CD4-positive, alpha-beta T cell treated with Interleukin-12 subunit alpha and Interleukin-12 subunit beta, for 1 hour (primary cell): Measurements from ENCODE around the gene SF3B2.
"Not testable (repeated sequence)": the region's sequence is repeated elsewhere in the genome, so short reads cannot be mapped to it uniquely, and the experiment has no call there.

Experiments used
- DNase-seq: peaks from one replicate; pipeline ENCODE4 v3.0.0-alpha.2; 2020

SF3B2 gene

GRCh38 chr11:66077927-66078326, 25.8 kb downstream of the SF3B2 start:
- no peak for DNase-seq

GRCh38 chr11:66078949-66079348, 26.8 kb downstream of the SF3B2 start:
- peak; percentile 23 for DNase-seq

DNA sequence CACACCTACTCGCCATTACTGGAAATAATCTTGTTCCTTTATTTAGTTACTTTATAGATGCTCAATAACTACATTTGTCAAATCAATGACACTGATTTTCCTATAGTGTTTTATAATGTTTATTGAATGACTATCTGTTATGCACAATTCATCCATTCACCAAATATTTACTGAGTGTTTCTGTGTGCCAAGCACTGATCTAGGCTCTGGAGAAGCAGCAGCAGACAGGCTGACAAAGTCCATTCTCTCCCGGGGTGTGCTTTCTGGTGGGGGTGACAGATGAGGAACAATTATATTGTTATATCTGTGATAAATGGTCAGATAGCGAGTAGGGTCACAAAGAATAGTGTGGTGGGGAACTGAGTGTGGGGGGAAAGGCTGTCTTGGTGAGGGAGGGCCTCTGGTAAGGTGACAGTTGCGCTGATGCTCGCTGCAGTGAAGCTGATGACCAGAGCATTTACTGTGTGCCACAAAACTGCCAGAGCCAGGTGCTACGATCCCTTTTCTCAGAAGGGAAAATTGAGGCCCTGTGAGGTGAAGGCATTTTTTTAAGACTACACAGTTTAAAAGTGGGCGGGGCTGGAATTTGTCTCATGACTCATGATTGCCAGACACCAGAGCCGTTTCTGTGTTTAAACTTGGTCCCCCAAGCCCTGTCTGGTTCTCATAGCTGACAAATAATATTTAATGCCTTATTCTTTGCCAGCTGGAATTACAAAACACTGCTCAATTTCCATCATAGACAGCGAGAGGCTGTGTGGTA, 28.1 kb downstream of the SF3B2 start:
- peak; percentile 78 for DNase-seq

DNA sequence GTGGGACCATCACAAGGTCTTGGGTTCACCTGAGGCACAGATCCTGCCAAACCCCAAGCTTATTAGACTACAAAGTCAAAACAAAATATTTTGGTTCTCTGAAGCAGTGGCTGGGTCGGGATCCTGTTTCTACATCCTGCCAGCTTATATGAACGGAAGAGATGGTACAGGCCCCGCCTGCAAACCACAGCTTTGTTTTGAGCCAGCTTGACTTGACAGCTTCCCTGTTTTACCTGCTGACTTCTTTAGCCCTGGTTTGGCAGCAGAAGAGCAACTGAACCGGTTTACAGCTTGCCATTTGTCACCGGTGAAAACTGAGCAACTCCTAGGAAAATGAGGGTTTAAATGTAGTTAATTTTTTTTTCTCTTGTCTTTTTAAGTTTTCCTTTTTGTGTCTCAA, 29.3 kb downstream of the SF3B2 start:
- peak; percentile 84 for DNase-seq

GRCh38 chr11:66082946-66083698, 31.0 kb downstream of the SF3B2 start:
- DNase-seq: no peak

GRCh38 chr11:66083767-66084166, 31.6 kb downstream of the SF3B2 start:
- DNase-seq: no peak

DNA sequence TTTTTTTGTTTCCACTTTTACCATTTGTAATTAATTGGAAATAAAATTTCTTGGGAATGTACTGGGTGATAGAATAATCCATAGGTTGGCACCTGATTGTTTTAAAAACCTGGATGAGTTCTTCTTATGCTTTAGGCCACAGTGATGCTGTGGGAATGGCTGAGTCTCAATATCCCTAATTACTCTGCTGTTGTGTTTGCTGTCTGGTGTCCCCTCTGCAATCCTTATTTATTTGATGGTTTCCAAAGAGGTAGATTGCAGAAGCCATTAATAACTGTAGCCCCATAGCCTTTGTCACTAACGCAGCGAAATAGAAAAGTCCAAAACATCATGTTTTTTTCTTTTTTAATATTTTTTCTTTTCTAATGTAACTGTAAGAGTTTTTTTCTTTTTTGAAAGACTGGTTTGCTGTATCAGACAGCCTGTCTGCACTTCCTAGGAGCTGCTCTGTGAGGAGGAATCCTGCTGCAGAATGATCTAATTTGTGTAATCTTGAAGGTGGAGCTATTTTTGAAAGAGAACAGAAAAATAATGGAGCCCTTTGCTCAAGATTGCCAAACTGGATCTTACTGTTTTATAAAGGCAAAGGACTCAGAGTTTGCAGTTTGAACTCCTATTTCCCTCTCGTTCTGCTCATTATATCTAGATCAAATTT, 32.8 kb downstream of the SF3B2 start:
- DNase-seq: no peak

- no peak for DNase-seq
Measured at GRCh38 chr11:66087148-66087908, 35.2 kb downstream of the SF3B2 start.

DNA sequence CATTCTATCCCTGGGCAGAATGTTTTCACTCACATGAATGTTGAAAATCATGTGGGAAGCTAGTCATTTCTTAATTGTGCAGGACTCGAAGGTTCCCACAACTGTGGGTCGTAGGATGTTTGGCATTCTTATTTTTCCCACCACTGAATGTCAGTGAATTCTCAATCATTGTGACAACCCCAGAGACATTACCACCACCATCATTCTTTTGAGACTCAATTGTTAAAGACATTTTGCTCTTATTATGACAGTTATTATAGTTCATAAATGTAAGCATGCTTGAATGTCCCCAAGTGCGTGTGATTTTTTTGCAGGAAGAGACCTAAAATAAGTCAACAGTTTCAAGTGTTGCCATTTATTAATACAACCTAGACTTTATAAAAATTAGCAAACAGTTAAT, 36.9 kb downstream of the SF3B2 start:
- no peak for DNase-seq

GRCh38 chr11:66090288-66090687, 38.1 kb downstream of the SF3B2 start:
- DNase-seq: no peak

- not testable (repeated sequence) for DNase-seq
Measured at GRCh38 chr11:66092125-66092524, 40.0 kb downstream of the SF3B2 start.

DNA sequence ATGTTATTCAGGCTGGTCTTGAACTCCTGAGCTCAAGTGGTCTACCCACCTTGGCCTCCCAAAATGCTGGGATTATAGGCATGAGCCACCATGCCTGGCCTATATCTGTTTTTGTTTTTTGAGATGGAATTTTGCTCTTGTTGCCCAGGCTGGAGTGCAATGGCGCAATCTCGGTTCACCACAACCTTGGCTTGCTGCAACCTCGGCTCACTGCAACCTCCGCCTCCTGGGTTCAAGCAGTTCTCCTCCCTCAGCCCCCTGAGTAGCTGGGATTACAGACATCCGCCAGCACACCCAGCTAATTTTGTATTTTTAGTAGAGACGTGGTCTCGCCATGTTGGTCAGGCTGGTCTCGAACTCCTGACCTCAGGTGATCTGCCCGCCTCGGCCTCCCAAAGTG, 47.6 kb downstream of the SF3B2 start:
- DNase-seq: not testable (repeated sequence)

GRCh38 chr11:66100272-66101065, 48.3 kb downstream of the SF3B2 start:
- peak; percentile 73 for DNase-seq

- no peak for DNase-seq
Measured at GRCh38 chr11:66101066-66101464, 48.9 kb downstream of the SF3B2 start.

DNA sequence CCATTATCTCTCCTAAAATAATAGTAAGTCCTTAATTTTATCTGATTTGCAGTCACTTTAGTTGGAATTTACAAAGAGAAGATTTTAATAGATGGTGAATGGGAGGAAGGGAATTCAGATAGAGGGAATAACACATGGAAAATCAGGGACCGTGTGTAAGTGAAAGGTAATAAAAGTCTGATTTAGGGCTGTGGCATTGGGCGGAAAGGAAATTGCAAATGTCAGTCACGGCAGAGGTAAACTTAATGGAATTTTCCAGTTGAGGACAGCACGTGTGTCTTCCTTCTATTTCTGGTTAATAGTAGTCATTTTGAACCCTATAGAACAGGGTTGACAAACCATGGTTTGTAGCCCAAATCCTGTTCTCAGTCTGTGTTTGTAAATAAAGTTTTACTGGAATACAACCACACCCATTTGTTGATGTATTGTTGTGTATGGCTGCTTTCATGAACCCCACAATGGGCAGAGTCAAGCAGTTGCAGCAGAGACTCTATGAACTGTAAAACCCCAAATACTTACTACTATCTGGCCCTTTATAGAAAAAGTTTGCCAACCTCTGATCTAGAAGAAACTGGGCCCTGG, 52.0 kb downstream of the SF3B2 start:
- DNase-seq: no peak

- no peak for DNase-seq
Measured at GRCh38 chr11:66106786-66107599, 54.8 kb downstream of the SF3B2 start.

- DNase-seq: no peak
Measured at GRCh38 chr11:66107600-66108510, 55.7 kb downstream of the SF3B2 start.

GRCh38 chr11:66109294-66109693, 57.1 kb downstream of the SF3B2 start:
- no peak for DNase-seq

GRCh38 chr11:66111158-66111557, 59.0 kb downstream of the SF3B2 start:
- no peak for DNase-seq

DNA sequence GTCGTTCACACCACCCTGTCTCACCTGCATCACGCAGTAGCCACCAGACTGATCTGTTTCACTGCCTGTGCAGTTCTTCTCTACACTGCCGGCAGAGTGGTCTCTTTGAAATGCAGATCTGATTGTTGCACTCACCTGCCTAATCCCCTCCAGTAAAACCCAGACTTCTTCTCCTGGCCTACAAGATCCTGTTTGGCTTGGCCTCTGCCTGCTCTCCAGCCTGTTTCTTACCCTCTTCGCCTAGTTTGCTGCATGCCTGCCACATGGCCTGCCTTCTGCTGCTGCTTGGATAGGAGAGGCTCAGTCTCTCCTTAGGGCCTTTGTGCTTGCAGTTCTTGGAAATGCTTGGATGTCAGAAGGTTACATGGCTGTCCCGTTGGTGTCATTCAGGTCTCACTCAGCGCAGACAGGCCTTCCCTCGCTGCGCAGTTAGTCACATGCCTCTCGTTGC, 59.9 kb downstream of the SF3B2 start:
- DNase-seq: no peak
